ENCODE measurements around the gene MON1B. TPM values are rescaled to one million over a fixed set of nuclear protein-coding genes. Genes with fewer than 3 reads are reported as not detected.

The MON1B gene
- total and polyA plus RNA-seq, 2 of the 8 experiments (the other 6 are each of a cell fraction or from before 2014, with no cell fraction given) = 20.0 to 45.9 TPM

GRCh38 chr16:77190190-77190477, 856 bp upstream of the MON1B start (continued):
- no peak for TF ChIP-seq TEAD4 (IDR thresholded peaks at IDR 0.05; ENCODE audit: low read depth, low read length)
- no peak for TF ChIP-seq SP4 (IDR thresholded peaks at IDR 0.05; ENCODE audit: low read length)
- TF ChIP-seq, protein P1, sequence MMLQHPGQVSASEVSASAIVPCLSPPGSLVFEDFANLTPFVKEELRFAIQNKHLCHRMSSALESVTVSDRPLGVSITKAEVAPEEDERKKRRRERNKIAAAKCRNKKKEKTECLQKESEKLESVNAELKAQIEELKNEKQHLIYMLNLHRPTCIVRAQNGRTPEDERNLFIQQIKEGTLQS (IDR thresholded peaks at IDR 0.05; ENCODE audit: insufficient read depth, low read depth, low read length) = no peak
